Osteocyte (in vitro differentiated cells): Measurements from ENCODE around the gene ADAMTS8. TPM values are rescaled to one million over a fixed set of nuclear protein-coding genes. Genes with fewer than 3 reads are reported as not detected.
A peak's percentile ranks its signal among the peaks of the same experiment; 100 is the strongest.

Experiments used
- DNase-seq: peaks from one replicate; pipeline ENCODE4 v3.0.0; 2021; ENCODE audit warnings: mixed read lengths; ENCODE audit not compliant: unreplicated experiment; ENCODE audit errors: extremely low spot score
- H3K27ac Mint-ChIP-seq: one replicate; pipeline ENCODE4 v1.8.0; 2021; ENCODE audit warnings: mild to moderate bottlenecking, mixed read lengths; ENCODE audit not compliant: unreplicated experiment
- H3K27me3 Mint-ChIP-seq: one replicate; pipeline ENCODE4 v1.8.0; 2021; ENCODE audit warnings: mixed read lengths; ENCODE audit not compliant: unreplicated experiment
- H3K36me3 Mint-ChIP-seq: one replicate; pipeline ENCODE4 v1.8.0; 2021; ENCODE audit warnings: mixed read lengths; ENCODE audit not compliant: unreplicated experiment
- H3K4me1 Mint-ChIP-seq: one replicate; pipeline ENCODE4 v1.8.0; 2021; ENCODE audit warnings: mixed read lengths; ENCODE audit not compliant: unreplicated experiment
- H3K4me3 Mint-ChIP-seq: one replicate; pipeline ENCODE4 v1.8.0; 2021; ENCODE audit warnings: mild to moderate bottlenecking, moderate library complexity, mixed read lengths; ENCODE audit not compliant: unreplicated experiment
- H3K9me3 Mint-ChIP-seq: one replicate; pipeline ENCODE4 v1.8.0; 2021; ENCODE audit warnings: mixed read lengths; ENCODE audit not compliant: unreplicated experiment
- CTCF ChIP-seq: fragments of 200-600 bp; sonication (generic); IDR thresholded peaks from 2 replicates; pipeline ENCODE4 v1.5.0; 2021; ENCODE audit warnings: antibody characterized with exemption, mild to moderate bottlenecking, moderate library complexity
- total RNA-seq: library from RNA; stranded (reverse); gene quantifications from 2 replicates; pipeline ENCODE4 v1.2.1, GENCODE V29; 2021

ADAMTS8 gene
- total RNA-seq, 1 donor from 2014 or later: 0.19 TPM

DNA sequence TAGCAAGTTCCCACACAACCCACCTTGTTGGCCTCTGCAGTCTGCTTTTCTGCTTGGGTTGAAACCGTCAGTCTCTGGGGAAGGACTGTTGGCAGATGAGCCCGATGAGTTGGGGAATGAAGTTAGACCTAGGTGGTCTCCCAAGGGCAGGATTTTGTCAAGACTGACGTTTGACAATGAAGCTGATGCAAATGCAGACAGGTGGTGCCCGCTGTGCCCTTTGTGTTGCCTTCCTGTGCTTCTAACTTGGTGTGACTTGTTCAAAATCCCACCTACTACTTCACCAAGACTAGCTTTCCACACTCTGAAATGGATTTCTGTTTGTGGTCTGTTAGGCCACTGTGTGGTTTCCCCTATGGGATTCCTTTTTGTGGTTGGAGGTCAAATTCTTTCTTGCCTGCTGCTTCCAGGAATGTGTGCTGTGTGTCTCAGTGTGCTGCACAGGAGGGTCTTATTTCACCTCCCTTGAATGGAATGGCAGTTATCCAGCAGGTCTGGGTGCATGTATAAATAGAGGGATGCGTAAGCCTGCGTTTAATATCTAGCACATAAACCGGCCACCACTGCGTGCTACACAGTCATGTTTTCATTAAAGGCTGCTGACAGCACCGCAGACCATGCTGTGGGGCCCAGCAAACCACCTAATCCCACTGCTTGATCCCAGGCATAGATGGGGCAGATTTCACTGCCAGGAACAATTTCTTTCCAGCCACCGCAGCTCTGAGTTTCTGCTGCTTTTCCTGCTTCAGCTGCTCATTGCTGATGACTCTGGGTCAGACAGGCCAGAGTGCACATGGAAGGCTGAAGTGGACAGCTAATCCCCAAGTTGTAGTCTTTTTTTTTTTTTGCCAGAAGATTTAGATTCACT lies 44.8 kb downstream of the ADAMTS8 start:
- DNase-seq: no peak
- Mint-ChIP-seq H3K27me3 (peaks cover 19% of the 10 kb centered on the region), H3K9me3 (no peaks in the 10 kb centered on the region), H3K27ac (peak overlapping the region; percentile 81), H3K36me3 (no peaks in the 10 kb centered on the region), H3K4me1 (peaks cover 32% of the 10 kb centered on the region), H3K4me3 (no peak overlapping the region)
- no peak for TF ChIP-seq CTCF

DNA sequence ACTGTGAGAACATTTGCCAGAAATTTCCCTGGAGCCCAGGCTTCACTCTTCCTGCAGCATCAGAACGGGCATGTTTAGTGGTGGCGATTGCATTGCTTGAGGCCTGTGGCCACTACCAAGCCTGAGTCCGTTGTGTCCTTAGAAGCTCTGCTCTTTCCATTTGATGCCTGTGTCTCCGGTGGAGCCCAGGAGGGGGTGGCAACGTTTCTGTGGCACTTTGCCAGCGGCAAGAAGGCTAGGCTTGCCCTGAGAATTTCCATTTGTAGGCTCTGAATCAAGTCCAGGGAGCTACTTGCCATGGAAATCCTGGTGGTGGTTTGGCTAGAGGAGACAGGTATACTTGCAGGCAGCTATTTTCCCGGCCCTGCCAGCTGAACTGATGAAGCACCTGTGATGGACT lies 47.1 kb downstream of the ADAMTS8 start:
- Mint-ChIP-seq H3K9me3 (no peaks in the 10 kb centered on the region), H3K36me3 (no peaks in the 10 kb centered on the region), H3K4me3 (no peak overlapping the region), H3K27me3 (peaks cover 29% of the 10 kb centered on the region), H3K27ac (no peak overlapping the region), H3K4me1 (peaks cover 30% of the 10 kb centered on the region)
- TF ChIP-seq CTCF: no peak
- DNase-seq: no peak

DNA sequence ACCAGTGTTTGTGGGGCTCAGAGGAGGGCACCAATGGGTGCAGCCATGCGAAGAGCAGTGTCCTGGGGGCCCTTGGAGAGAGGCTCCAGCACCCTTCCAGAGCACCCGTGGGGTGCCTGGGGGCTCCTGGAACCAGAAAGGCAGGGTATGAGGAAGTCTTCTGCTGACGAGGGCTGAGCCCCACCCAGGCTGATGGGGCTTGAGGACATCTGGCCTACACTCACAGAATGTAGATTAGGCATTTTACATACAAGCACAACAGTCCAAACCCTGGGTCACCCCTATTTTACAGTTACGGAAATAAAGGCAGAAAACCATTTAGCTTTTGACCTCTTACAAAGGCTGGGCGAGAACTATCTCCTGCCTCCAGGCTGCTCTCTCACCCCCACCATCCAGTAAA lies 47.6 kb downstream of the ADAMTS8 start:
- H3K4me1 Mint-ChIP-seq: peaks cover 26% of the 10 kb centered on the region
- H3K9me3 Mint-ChIP-seq: no peaks in the 10 kb centered on the region
- no peak overlapping the region for H3K4me3 Mint-ChIP-seq
- no peak for TF ChIP-seq CTCF
- H3K27ac Mint-ChIP-seq: no peak overlapping the region
- no peak for DNase-seq
- no peaks in the 10 kb centered on the region for H3K36me3 Mint-ChIP-seq
- peaks cover 34% of the 10 kb centered on the region for H3K27me3 Mint-ChIP-seq

GRCh38 chr11:130379276-130379675 lies 49.1 kb downstream of the ADAMTS8 start:
- no peaks in the 10 kb centered on the region for H3K9me3 Mint-ChIP-seq
- no peak overlapping the region for H3K27ac Mint-ChIP-seq
- H3K4me3 Mint-ChIP-seq: no peak overlapping the region
- peaks cover 42% of the 10 kb centered on the region for H3K27me3 Mint-ChIP-seq
- H3K36me3 Mint-ChIP-seq: no peaks in the 10 kb centered on the region
- H3K4me1 Mint-ChIP-seq: peaks cover 18% of the 10 kb centered on the region
- TF ChIP-seq CTCF: no peak
- no peak for DNase-seq

DNA sequence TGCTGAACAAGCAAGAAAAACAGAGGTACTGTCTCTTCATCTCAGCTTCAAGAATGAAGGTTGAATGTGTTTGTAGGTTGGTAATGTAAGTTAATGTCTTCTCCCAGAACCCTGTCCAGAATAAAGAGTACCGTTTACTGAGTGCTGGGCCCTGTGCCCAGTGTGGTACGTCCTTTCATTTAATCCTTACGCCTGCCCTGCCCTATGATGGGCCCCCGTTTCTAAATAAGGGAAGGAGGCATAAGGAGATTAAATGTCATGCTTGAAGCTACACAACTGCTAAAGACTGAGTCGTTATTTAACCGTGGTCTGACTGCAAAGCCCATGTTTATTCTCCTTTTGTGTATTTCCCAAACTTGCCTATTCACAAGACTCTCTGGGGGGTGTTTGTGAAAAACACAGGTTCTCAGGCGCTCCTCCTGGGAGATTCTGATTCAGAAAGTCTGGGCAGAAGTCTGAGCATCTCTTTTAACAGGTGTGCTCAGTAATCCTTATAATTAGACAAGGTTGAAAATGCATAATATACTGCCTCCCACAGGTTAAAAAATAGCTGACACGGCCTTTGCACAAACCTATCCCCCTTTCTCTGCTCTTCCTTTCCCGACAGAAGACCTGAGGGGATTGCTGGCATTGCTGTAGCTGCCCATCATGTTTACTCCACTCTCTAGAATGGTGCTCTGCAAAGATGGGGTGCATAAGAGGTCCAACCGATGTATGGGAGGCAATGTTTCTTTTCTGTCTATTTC lies 57.4 kb downstream of the ADAMTS8 start:
- no peak overlapping the region for H3K27ac Mint-ChIP-seq
- no peaks in the 10 kb centered on the region for H3K9me3 Mint-ChIP-seq
- no peaks in the 10 kb centered on the region for H3K36me3 Mint-ChIP-seq
- no peak for TF ChIP-seq CTCF
- peaks cover 54% of the 10 kb centered on the region for H3K27me3 Mint-ChIP-seq
- no peaks in the 10 kb centered on the region for H3K4me1 Mint-ChIP-seq
- DNase-seq: no peak
- no peak overlapping the region for H3K4me3 Mint-ChIP-seq
